Gastroesophageal sphincter (tissue), 3 donors: ENCODE measurements around the gene CCDC150.

Experiments used
- CTCF ChIP-seq, 4 experiments: fragments of 200-600 bp in 2 of 4; fragments of 450-650 bp in 2 of 4; sonication (generic) in 1 of 4; IDR thresholded peaks; one replicate each; pipeline ENCODE4 v1.5.1; 2017 to 2019; ENCODE audit warnings: antibody characterized with exemption in 4 of 4, mild to moderate bottlenecking in 2 of 4, moderate library complexity in 2 of 4
- POLR2A ChIP-seq, 2 donors: fragments of 450-650 bp; IDR thresholded peaks; one replicate each; pipeline ENCODE4 v1.6.1; 2017; ENCODE audit warnings: antibody characterized with exemption in 2 of 2, mild to moderate bottlenecking in 2 of 2, moderate library complexity in 1 of 2
- POLR2AphosphoS5 ChIP-seq: sonication (generic); formaldehyde crosslinking; IDR thresholded peaks from one replicate; pipeline ENCODE4 v1.6.1; 2017; ENCODE audit warnings: antibody characterized with exemption

GRCh38 chr2:196748123-196748522 is 108.6 kb downstream of the CCDC150 start:
- TF ChIP-seq CTCF (IDR thresholded peaks at IDR 0.05) (no peak), POLR2A (IDR thresholded peaks at IDR 0.05) (no peak), POLR2AphosphoS5 (no peak)
